ENCODE data around the gene HYAL1. TPM values are rescaled to one million over a fixed set of nuclear protein-coding genes. Genes with fewer than 3 reads are reported as not detected.

HYAL1 gene
- total and polyA plus RNA-seq, 7 donors: 2.4 to 15.1 (median 4.6) TPM

DNA sequence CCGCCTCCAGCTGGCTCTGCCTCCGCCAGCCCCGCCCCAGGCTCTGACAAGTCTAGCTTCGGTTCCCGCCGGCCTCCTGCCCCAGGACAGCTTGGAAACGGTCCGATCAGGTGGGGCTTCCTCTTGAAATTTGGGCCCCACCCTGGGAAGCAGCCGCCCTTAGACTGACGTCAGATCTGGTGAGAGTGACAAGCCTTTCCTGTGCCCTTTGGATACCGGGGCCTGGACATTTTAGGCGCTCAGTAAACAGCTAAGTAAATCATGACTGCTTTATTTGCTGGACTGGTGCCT is 3.8 kb downstream of the HYAL1 start:
- Histone ChIP-seq H3K4me3 (peak overlapping the region; percentile 38 to 69 (median 63)), H3K27me3 (no peaks in the 10 kb centered on the region), H3K4me1 (peaks cover 4 to 45% (median 40%) of the 10 kb centered on the region in 4 donors), H3K36me3 (no peaks in the 10 kb centered on the region), H3K27ac (peak overlapping the region; percentile 88 to 89 (median 88)), H3K9me3 (no peaks in the 10 kb centered on the region)
- intact Hi-C loops (cut with DNase I): loop anchor here (2.0 kb wide), 1 partner anchor 21 kb away; no protein-coding TSS in a partner anchor
- 1 to 3% methylated on average over 12 of the region's 12 CpGs for WGBS, 2 donors
- TF ChIP-seq POLR2AphosphoS5 (IDR thresholded peaks at IDR 0.05): peak in 1 of 4 donors; percentile 3
- TF ChIP-seq EP300 (IDR thresholded peaks at IDR 0.05): peak in 1 of 4 donors; percentile 12
- TF ChIP-seq, protein P1, sequence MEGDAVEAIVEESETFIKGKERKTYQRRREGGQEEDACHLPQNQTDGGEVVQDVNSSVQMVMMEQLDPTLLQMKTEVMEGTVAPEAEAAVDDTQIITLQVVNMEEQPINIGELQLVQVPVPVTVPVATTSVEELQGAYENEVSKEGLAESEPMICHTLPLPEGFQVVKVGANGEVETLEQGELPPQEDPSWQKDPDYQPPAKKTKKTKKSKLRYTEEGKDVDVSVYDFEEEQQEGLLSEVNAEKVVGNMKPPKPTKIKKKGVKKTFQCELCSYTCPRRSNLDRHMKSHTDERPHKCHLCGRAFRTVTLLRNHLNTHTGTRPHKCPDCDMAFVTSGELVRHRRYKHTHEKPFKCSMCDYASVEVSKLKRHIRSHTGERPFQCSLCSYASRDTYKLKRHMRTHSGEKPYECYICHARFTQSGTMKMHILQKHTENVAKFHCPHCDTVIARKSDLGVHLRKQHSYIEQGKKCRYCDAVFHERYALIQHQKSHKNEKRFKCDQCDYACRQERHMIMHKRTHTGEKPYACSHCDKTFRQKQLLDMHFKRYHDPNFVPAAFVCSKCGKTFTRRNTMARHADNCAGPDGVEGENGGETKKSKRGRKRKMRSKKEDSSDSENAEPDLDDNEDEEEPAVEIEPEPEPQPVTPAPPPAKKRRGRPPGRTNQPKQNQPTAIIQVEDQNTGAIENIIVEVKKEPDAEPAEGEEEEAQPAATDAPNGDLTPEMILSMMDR (IDR thresholded peaks at IDR 0.05): no peak
- DNase-seq: no peak

DNA sequence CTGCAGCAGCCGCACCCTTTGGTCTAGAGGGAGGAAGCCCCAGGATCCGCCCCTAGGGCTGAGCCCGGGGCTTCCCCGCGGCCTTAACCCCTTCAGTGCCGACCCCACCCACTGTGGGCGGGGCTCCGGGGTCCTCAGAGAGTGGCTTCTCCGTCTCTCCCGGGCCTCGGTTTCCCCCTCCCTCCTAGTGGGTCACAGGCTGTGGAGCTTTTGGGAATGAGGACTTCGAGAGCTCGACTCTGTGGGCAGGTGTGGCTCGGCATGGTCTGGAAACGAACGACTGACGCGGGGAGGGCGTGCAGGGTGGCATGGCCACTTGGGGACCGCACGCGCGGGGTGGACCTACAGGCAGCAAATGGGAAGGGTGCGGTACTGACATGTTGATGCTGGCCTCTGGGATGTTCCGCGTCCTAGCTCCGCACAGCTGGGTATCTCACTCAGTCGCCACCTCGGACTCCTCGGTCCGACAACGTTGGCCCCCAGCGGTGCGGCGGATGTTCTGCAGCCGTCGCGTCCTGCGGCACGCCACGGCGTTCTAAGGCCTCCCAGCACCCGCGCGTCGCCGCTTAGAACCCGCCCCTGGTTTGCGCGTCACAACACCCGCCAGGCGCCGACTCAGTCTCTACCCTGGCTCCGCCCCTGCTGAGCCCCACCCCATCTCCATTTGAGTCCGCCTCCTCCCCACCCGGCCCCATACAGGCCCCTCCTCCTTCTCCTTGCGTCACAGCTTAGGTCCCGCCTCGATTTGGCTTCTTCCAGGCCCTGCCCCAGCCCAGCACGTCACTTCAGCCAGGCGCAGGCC is 4.3 kb downstream of the HYAL1 start, which contains the start of the genes HYAL3 and NAA80:
TSS of gene HYAL3 (minus strand) at position 570 of the 802 bp plus-strand sequence. CDS start 3,803 bp downstream, outside the sequence.
TSS of gene NAA80 (minus strand) at position 570 of the 802 bp plus-strand sequence. CDS start 1,942 bp downstream, outside the sequence.
- intact Hi-C loops (cut with DNase I): loop anchor here (2.0 kb wide), 1 partner anchor 22 kb away; no protein-coding TSS in a partner anchor
- peak within 1 kb of the TSS; percentile 88 to 89 (median 88) for H3K27ac ChIP-seq
- H3K27me3 ChIP-seq: no peaks in the 10 kb centered on the region
- TF ChIP-seq EP300 (IDR thresholded peaks at IDR 0.05) (no peak), POLR2AphosphoS5 (IDR thresholded peaks at IDR 0.05) (peak; percentile 96 to 97 (median 97)), POLR2A (IDR thresholded peaks at IDR 0.05) (peak; percentile 83 to 96)
- TF ChIP-seq, protein P1 (IDR thresholded peaks at IDR 0.05): peak; percentile 28 to 58 (median 44)
- no peaks in the 10 kb centered on the region for H3K36me3 ChIP-seq
- DNase-seq: peak; percentile 100
- 0 to 1% methylated on average over 61 of the region's 61 CpGs for WGBS, 2 donors
- no peaks in the 10 kb centered on the region for H3K9me3 ChIP-seq
- peaks cover 4 to 45% (median 40%) of the 10 kb centered on the region in 4 donors for H3K4me1 ChIP-seq
- peak within 1 kb of the TSS; percentile 60 to 69 (median 63) for H3K4me3 ChIP-seq

DNA sequence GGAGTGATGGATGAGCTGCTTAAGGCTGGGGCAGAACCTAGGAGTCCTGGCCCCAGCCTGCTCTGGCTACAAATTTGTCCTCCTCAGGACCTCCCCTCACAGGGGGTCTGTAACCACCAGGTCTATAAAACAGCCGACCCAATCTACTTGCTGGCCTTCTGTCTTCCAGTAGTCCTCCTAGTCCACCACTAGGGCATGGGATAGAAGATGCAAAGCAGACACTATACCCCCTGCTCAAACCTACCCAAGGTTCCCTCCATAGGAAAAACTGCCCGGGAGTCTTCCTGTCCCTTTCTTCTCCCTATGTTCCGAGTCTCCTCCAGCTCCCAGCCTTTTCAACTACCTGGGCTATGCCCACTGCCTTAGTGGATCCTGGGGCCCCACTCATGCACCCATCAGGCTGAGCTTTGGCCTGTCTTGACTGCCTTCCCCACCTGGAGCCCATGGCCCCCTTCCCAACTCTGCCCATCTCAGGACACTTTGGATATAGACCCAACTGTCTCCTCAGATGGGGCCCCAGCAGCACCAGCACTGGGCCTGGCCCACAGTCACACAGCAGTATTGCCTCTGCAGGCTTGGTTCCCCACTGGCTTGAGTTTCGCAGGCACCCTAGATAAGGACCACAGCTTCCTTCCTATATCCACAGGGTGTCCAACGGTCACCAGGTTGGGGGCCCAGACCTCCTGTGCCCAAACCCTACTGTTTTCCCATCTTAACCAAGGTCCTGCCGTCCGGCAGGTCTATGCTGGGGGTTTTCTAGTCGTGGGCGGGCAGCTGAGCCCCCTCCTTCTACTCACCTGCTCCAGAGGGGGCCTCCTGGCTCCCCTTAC is 5.3 kb downstream of the HYAL1 start:
- H3K4me3 ChIP-seq: peak overlapping the region; percentile 60 to 69 (median 63)
- H3K27ac ChIP-seq: peak overlapping the region; percentile 88 to 89 (median 88)
- WGBS, 2 donors: 44 to 53% methylated on average over 9 of the region's 9 CpGs
- intact Hi-C loops (cut with DNase I): loop anchor here (2.0 kb wide), 1 partner anchor 23 kb away; no protein-coding TSS in a partner anchor
- no peaks in the 10 kb centered on the region for H3K27me3 ChIP-seq
- H3K4me1 ChIP-seq: peaks cover 4 to 43% (median 38%) of the 10 kb centered on the region in 4 donors
- H3K9me3 ChIP-seq: no peaks in the 10 kb centered on the region
- no peak for TF ChIP-seq POLR2AphosphoS5 (IDR thresholded peaks at IDR 0.05)
- TF ChIP-seq POLR2A (IDR thresholded peaks at IDR 0.05): no peak
- TF ChIP-seq EP300 (IDR thresholded peaks at IDR 0.05): no peak
- TF ChIP-seq, protein P1 (IDR thresholded peaks at IDR 0.05): no peak
- DNase-seq: peak; percentile 71
- H3K36me3 ChIP-seq: no peaks in the 10 kb centered on the region

DNA sequence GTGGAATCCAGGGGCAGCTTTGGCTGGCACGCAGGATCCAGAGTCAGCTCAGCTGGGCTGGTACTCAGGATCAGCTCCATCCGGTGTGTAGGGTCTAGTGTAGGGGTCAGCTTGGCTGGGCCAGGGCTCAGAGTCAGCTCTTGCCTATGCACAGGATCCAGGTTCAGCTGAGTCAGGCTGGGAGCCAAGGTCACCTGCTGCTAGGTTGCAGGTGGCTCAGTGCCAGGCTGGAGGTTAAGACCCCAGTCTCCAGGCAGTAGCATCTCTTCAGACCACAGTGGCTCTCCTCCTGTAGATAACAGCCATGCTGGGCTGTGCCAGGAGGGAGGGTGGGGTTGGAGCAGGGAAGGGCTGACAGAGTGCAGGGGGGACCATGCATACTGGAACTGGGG is 6.0 kb downstream of the HYAL1 start:
- intact Hi-C loops (cut with DNase I): no loop called here
- Histone ChIP-seq H3K27ac (no peak overlapping the region), H3K9me3 (no peaks in the 10 kb centered on the region), H3K36me3 (no peaks in the 10 kb centered on the region), H3K4me1 (peaks cover 4 to 43% (median 37%) of the 10 kb centered on the region in 4 donors), H3K4me3 (no peak overlapping the region), H3K27me3 (no peaks in the 10 kb centered on the region)
- DNase-seq: peak; percentile 79
- no peak for TF ChIP-seq EP300 (IDR thresholded peaks at IDR 0.05)
- TF ChIP-seq POLR2A (IDR thresholded peaks at IDR 0.05): no peak
- TF ChIP-seq POLR2AphosphoS5 (IDR thresholded peaks at IDR 0.05): no peak
- TF ChIP-seq, protein P1 (IDR thresholded peaks at IDR 0.05): no peak
- WGBS, 2 donors: 89 to 95% methylated on average over 2 of the region's 2 CpGs
